SU-DHL-6 (cell line): Measurements from ENCODE around the gene RETN.
A peak's percentile ranks its signal among the peaks of the same experiment; 100 is the strongest.

Experiments
- H2AFZ ChIP-seq: fragments of 200-600 bp; sonication (generic); 2 replicates; pipeline ENCODE4 v1.6.1; 2014; ENCODE audit warnings: low read depth, mild to moderate bottlenecking, moderate library complexity, mixed read lengths, antibody characterized with exemption, low read length; ENCODE audit not compliant: severe bottlenecking
- H3F3A ChIP-seq: fragments of 200-600 bp; shearing (Covaris generic); 2 replicates; pipeline ENCODE4 v1.6.0; 2016; ENCODE audit warnings: antibody characterized with exemption, mild to moderate bottlenecking; ENCODE audit not compliant: insufficient read depth
- H3K27ac ChIP-seq: fragments of 200-600 bp; sonication (generic); 2 replicates; pipeline ENCODE4 v1.5.1; 2016; ENCODE audit warnings: low read depth, mild to moderate bottlenecking, low read length, moderate library complexity, mixed read lengths
- H3K27me3 ChIP-seq: fragments of 200-600 bp; sonication (generic), shearing (Covaris generic); 2 replicates; pipeline ENCODE4 v1.6.0; 2014; ENCODE audit warnings: mild to moderate bottlenecking, low read length
- H3K36me3 ChIP-seq: fragments of 200-600 bp; sonication (generic); 2 replicates; pipeline ENCODE4 v1.6.1; 2014; ENCODE audit warnings: mild to moderate bottlenecking, low read length, mixed read lengths
- H3K4me2 ChIP-seq: fragments of 300-600, 200-600 bp; shearing (Covaris generic), sonication (generic); 2 replicates; pipeline ENCODE4 v1.6.0; 2014; ENCODE audit warnings: low read length, low read depth, mild to moderate bottlenecking; ENCODE audit not compliant: poor library complexity, severe bottlenecking
- H3K4me3 ChIP-seq: fragments of 200-600 bp; sonication (generic); 2 replicates; pipeline ENCODE4 v1.5.1; 2014; ENCODE audit warnings: antibody characterized with exemption, low read length, mild to moderate bottlenecking, mixed read lengths; ENCODE audit not compliant: insufficient read depth, poor library complexity, severe bottlenecking
- H3K79me2 ChIP-seq: fragments of 200-600 bp; sonication (generic); 2 replicates; pipeline ENCODE4 v1.6.1; 2014; ENCODE audit warnings: mild to moderate bottlenecking, low read length, moderate library complexity; ENCODE audit not compliant: insufficient read depth
- H3K9ac ChIP-seq: fragments of 200-600 bp; sonication (generic); 2 replicates; pipeline ENCODE4 v1.7.0; 2014; ENCODE audit warnings: mild to moderate bottlenecking, low read length
- H3K9me2 ChIP-seq: fragments of 200-600 bp; sonication (generic); replicated peaks from 2 replicates; pipeline ENCODE4 v1.6.1; 2014; ENCODE audit warnings: low read length; ENCODE audit not compliant: insufficient read depth
- H3K9me3 ChIP-seq: fragments of 200-600 bp; sonication (generic); 2 replicates; pipeline ENCODE4 v1.6.1; 2014; ENCODE audit warnings: low read length, mixed read lengths; ENCODE audit not compliant: insufficient read depth
- H4K20me1 ChIP-seq: fragments of 200-600 bp; sonication (generic); 2 replicates; pipeline ENCODE4 v1.6.1; 2014; ENCODE audit warnings: low read depth, mild to moderate bottlenecking, antibody characterized with exemption, low read length, moderate library complexity, mixed read lengths
- CTCF ChIP-seq: fragments of 200-600 bp; sonication (generic); IDR thresholded peaks from one replicate; pipeline ENCODE4 v1.5.1; 2017; ENCODE audit warnings: antibody characterized with exemption, mild to moderate bottlenecking, low read length, moderate library complexity; ENCODE audit not compliant: insufficient read depth, poor library complexity, severe bottlenecking
- EZH2phosphoT487 ChIP-seq: fragments of 200-600 bp; sonication (generic), shearing (Covaris generic); conservative IDR thresholded peaks from 2 replicates; pipeline ENCODE4 v1.6.1; 2018; ENCODE audit warnings: mild to moderate bottlenecking, antibody characterized with exemption, low read length, moderate library complexity, mixed read lengths

Gene RETN

GRCh38 chr19:7657131-7657751 is 11.6 kb upstream of the RETN start:
- Histone ChIP-seq H3K9ac (no peak overlapping the region), H3K27me3 (no peaks in the 10 kb centered on the region), H3K4me3 (no peak overlapping the region), H4K20me1 (no peaks in the 10 kb centered on the region), H2AFZ (no peak overlapping the region), H3K27ac (no peak overlapping the region), H3K9me3 (no peaks in the 10 kb centered on the region), H3K4me2 (no peak overlapping the region), H3F3A (no peaks in the 10 kb centered on the region), H3K79me2 (no peaks in the 10 kb centered on the region), H3K36me3 (no peaks in the 10 kb centered on the region), H3K9me2 (no peaks in the 10 kb centered on the region)
- TF ChIP-seq EZH2phosphoT487: no peak
- no peak for TF ChIP-seq CTCF

GRCh38 chr19:7658219-7658686 is 10.6 kb upstream of the RETN start:
- Histone ChIP-seq H3K36me3 (no peaks in the 10 kb centered on the region), H4K20me1 (no peaks in the 10 kb centered on the region), H3K79me2 (no peaks in the 10 kb centered on the region), H3K27me3 (no peaks in the 10 kb centered on the region), H3F3A (no peaks in the 10 kb centered on the region), H3K4me2 (peak overlapping the region; percentile 10), H2AFZ (peak overlapping the region; percentile 7), H3K9me3 (no peaks in the 10 kb centered on the region), H3K27ac (no peak overlapping the region), H3K4me3 (no peak overlapping the region), H3K9me2 (no peaks in the 10 kb centered on the region), H3K9ac (0 out of 2 replicates have a peak overlapping the region, but pooled peaks have one; percentile 9)
- TF ChIP-seq EZH2phosphoT487: no peak
- no peak for TF ChIP-seq CTCF

- Histone ChIP-seq H4K20me1 (no peaks in the 10 kb centered on the region), H3K79me2 (no peaks in the 10 kb centered on the region), H3K4me3 (no peak overlapping the region), H2AFZ (no peak overlapping the region), H3K36me3 (no peaks in the 10 kb centered on the region), H3K27me3 (no peaks in the 10 kb centered on the region), H3K9me3 (no peaks in the 10 kb centered on the region), H3F3A (no peaks in the 10 kb centered on the region), H3K9me2 (no peaks in the 10 kb centered on the region), H3K4me2 (no peak overlapping the region), H3K9ac (no peak overlapping the region), H3K27ac (no peak overlapping the region)
- TF ChIP-seq EZH2phosphoT487: no peak
- TF ChIP-seq CTCF: no peak
Measured at GRCh38 chr19:7661744-7662538, 6.9 kb upstream of the RETN start.
